Measurements from ENCODE around the gene TRIM45. TPM values are rescaled to one million over a fixed set of nuclear protein-coding genes. Genes with fewer than 3 reads are reported as not detected.

Gene TRIM45
- total RNA-seq, 2 donors from 2014 or later = 4.8 to 10.9 TPM

DNA sequence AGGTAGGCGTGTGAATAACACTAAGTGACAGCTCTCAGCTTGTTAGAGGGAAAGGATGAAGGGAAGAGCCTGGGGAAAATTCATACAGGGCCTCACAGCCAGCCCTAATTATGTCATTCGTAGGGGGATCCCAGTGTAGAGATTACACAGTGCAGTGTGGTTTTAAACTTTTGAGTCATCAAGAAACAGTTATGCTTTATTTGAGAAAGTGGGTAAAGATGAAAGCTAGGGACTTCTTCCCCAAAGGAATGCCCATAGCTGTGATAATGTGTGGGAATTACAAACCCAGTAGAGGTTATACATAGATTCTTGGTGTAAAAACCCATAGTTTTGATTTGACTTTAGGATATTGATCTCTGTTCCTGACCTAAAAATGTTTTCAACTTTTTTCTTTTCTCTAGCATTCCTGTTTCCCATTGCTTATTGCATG, 59.5 kb downstream of the TRIM45 start:
- Histone ChIP-seq H3K36me3 (no peaks in the 10 kb centered on the region), H3K4me1 (peaks cover 0 to 14% of the 10 kb centered on the region in 2 donors), H3K9me3 (no peaks in the 10 kb centered on the region), H3K27me3 (no peaks in the 10 kb centered on the region), H3K4me3 (no peak overlapping the region), H3K27ac (no peak overlapping the region)
- no peak for DNase-seq (ENCODE audit: low spot score)
- TF ChIP-seq, protein P1, sequence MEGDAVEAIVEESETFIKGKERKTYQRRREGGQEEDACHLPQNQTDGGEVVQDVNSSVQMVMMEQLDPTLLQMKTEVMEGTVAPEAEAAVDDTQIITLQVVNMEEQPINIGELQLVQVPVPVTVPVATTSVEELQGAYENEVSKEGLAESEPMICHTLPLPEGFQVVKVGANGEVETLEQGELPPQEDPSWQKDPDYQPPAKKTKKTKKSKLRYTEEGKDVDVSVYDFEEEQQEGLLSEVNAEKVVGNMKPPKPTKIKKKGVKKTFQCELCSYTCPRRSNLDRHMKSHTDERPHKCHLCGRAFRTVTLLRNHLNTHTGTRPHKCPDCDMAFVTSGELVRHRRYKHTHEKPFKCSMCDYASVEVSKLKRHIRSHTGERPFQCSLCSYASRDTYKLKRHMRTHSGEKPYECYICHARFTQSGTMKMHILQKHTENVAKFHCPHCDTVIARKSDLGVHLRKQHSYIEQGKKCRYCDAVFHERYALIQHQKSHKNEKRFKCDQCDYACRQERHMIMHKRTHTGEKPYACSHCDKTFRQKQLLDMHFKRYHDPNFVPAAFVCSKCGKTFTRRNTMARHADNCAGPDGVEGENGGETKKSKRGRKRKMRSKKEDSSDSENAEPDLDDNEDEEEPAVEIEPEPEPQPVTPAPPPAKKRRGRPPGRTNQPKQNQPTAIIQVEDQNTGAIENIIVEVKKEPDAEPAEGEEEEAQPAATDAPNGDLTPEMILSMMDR (IDR thresholded peaks at IDR 0.05) = no peak

MicroRNAs encoded within 50 kb of the gene (microRNA counts, 767-probe panel; counts per million panel counts)
- 0 to 1,387 counts per million in 2 donors for microRNA hsa-miR-942

Small RNA genes within 50 kb of the gene (microRNA-seq; reads per million reads assigned to microRNA genes)
- 4.2 to 16.3 reads per million in 2 donors for gene MIR942 (ENCODE audit: borderline number of aligned reads in 2 of 2, borderline replicate concordance in 1 of 2)

Other genes with a start within 250 kb of the TRIM45 start
- gene PTGFRN, start 211.8 kb downstream of the TRIM45 start, total RNA-seq = 100 to 1,000 TPM; 129 to 141 TPM
- gene CD101, start 120.0 kb downstream of the TRIM45 start, total RNA-seq = 1 to 10 TPM in 1 of 2 donors, under 1 TPM in 1; 0.11 to 1.3 TPM
- 1 to 10 TPM; 6.9 to 9.0 TPM for gene TTF2, start 61.4 kb downstream of the TRIM45 start, total RNA-seq
- not detected for gene VTCN1, start 89.2 kb upstream of the TRIM45 start, total RNA-seq
- 10 to 100 TPM; 26.7 to 52.7 TPM for gene MAN1A2, start 245.7 kb upstream of the TRIM45 start, total RNA-seq